PFSK-1 (cell line): ENCODE measurements around the gene PARP4.

Experiments
- FOXP2 ChIP-seq: optimal IDR thresholded peaks from 2 replicates; pipeline ENCODE3; 2011; ENCODE audit warnings: borderline replicate concordance, control low read depth, inconsistent platforms; ENCODE audit not compliant: insufficient read depth; ENCODE audit errors: extremely low read length, extremely low read depth
- POLR2AphosphoS5 ChIP-seq: IDR thresholded peaks from 2 replicates; pipeline ENCODE4 v1.6.1; 2012; ENCODE audit warnings: low read depth, mild to moderate bottlenecking, control low read depth, low read length, moderate library complexity
- SIN3A ChIP-seq: IDR thresholded peaks from 2 replicates; pipeline ENCODE4 v1.6.1; 2012; ENCODE audit warnings: mild to moderate bottlenecking, low read length, moderate library complexity, borderline replicate concordance; ENCODE audit not compliant: insufficient read depth
- TAF1 ChIP-seq: IDR thresholded peaks from 2 replicates; pipeline ENCODE4 v1.6.1; 2012; ENCODE audit warnings: low read length, control low read depth, borderline replicate concordance; ENCODE audit not compliant: insufficient read depth
- TF ChIP-seq, protein P1 (sequence below), 2 experiments: IDR thresholded peaks; 2 replicates each; pipeline versions ENCODE4 v1.6.1 to v1.8.0; 2011 to 2012; ENCODE audit warnings: low read depth in 2 of 2, low read length in 2 of 2, control low read depth in 1 of 2, inconsistent platforms in 1 of 2, mild to moderate bottlenecking in 1 of 2, moderate library complexity in 1 of 2; ENCODE audit not compliant: insufficient read depth in 1 of 2

The PARP4 gene

DNA sequence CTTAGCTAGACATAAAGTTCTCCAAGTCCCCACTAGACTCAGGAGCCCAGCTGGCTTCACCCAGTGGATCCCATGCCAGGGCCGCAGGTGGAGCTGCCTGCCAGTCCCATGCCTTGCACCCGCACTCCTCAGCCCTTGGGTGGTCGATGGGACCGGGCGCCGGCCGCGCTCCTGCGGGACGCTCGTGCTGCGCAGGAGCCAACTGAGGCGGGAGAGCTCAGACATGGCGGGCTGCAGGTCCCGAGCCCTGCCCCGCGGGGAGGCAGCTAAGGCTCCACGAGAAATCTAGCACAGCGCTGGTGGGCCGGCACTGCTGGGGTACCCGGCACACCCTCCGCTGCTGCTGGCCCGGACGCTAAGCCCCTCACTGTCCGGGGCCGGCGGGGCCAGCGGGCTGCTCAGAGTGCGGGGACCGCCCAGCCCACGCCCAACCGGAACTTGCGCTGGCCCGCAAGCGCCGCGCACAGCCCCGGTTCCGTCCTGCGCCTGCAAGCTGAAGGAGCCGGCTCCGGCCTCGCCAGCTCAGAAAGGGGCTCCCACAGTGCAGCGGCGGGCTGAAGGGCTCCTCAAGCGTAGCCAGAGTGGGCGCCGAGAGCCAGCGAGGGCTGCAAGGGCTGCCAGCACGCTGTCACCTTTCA is 5.8 kb downstream of the PARP4 start:
- TF ChIP-seq FOXP2 (no peak), TAF1 (no peak), POLR2AphosphoS5 (no peak), SIN3A (no peak)
- TF ChIP-seq, protein P1, sequence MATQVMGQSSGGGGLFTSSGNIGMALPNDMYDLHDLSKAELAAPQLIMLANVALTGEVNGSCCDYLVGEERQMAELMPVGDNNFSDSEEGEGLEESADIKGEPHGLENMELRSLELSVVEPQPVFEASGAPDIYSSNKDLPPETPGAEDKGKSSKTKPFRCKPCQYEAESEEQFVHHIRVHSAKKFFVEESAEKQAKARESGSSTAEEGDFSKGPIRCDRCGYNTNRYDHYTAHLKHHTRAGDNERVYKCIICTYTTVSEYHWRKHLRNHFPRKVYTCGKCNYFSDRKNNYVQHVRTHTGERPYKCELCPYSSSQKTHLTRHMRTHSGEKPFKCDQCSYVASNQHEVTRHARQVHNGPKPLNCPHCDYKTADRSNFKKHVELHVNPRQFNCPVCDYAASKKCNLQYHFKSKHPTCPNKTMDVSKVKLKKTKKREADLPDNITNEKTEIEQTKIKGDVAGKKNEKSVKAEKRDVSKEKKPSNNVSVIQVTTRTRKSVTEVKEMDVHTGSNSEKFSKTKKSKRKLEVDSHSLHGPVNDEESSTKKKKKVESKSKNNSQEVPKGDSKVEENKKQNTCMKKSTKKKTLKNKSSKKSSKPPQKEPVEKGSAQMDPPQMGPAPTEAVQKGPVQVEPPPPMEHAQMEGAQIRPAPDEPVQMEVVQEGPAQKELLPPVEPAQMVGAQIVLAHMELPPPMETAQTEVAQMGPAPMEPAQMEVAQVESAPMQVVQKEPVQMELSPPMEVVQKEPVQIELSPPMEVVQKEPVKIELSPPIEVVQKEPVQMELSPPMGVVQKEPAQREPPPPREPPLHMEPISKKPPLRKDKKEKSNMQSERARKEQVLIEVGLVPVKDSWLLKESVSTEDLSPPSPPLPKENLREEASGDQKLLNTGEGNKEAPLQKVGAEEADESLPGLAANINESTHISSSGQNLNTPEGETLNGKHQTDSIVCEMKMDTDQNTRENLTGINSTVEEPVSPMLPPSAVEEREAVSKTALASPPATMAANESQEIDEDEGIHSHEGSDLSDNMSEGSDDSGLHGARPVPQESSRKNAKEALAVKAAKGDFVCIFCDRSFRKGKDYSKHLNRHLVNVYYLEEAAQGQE (IDR thresholded peaks at IDR 0.05; ENCODE audit: insufficient read depth in 1 of 2, low read depth in 2 of 2, low read length in 2 of 2) = no peak

DNA sequence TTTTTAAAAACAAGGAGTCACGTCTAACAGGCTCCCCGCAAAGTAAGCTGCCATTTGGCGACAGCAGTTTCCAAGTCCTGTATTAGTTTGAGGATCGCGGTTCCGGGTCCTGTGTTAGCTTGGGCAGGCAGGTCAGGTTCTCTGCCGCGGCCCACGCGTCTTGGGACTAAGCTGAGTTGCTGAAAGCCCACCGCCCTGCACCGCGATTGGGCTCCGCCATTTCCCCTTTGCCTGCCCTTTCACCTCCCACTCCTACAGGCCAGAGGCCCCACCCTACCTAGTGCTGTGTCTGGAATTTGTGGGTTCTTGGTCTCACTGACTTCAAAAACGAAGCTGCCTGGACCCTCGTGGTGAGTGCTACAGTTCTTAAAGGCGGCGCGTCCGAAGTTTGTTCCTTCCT is 6.8 kb downstream of the PARP4 start:
- TF ChIP-seq, protein P1 (IDR thresholded peaks at IDR 0.05; ENCODE audit: insufficient read depth in 1 of 2, low read depth in 2 of 2, low read length in 2 of 2) = no peak
- TF ChIP-seq FOXP2 = no peak
- no peak for TF ChIP-seq POLR2AphosphoS5
- TF ChIP-seq TAF1 = no peak
- TF ChIP-seq SIN3A = no peak

DNA sequence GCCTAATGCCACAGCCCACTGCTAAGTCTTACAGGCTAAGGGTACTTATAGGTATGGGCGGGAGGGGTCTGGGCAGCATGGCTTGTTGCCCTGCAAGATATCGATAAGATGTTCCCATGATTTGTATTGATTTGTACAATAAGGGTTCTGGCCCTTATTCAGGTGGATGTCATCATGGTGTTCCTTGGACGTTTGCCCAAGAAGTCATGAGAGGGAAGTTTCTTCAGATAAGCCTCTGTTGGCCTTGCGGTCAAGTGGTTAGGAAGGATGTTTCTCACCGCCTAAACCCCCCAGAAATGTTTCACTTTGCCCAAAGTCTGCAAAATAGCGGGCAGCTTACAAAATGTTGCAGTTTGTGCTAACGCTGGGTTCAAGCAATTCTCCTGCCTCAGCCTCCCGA is 7.3 kb downstream of the PARP4 start:
- TF ChIP-seq POLR2AphosphoS5 (no peak), FOXP2 (no peak), TAF1 (no peak), SIN3A (no peak)
- TF ChIP-seq, protein P1 (IDR thresholded peaks at IDR 0.05; ENCODE audit: insufficient read depth in 1 of 2, low read depth in 2 of 2, low read length in 2 of 2) = no peak

DNA sequence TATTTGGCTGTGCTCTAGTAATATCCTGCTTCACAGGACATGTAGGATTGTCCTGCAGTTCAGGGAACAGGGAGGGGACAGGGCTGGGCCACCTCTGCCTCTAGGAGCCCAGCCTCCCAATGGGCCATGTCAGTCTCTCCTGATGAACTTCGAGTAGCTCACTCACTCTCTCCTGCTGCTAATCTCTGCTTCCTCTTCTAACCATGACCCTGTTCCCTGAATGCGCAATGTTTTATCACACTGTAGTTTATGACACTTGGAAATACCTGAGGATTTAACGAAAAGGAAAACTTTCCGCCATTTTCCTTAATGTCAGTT is 9.2 kb downstream of the PARP4 start:
- no peak for TF ChIP-seq TAF1
- TF ChIP-seq, protein P1 (IDR thresholded peaks at IDR 0.05; ENCODE audit: insufficient read depth in 1 of 2, low read depth in 2 of 2, low read length in 2 of 2) = no peak
- no peak for TF ChIP-seq POLR2AphosphoS5
- TF ChIP-seq SIN3A = no peak
- TF ChIP-seq FOXP2 = no peak
